Neural cell (in vitro differentiated cells): ENCODE measurements around the gene STAT3. TPM values are rescaled to one million over a fixed set of nuclear protein-coding genes. Genes with fewer than 3 reads are reported as not detected.

Experiments
- H2AFZ ChIP-seq: fragments of 200-600, 300-800 bp; sonication (generic), shearing (Covaris generic); 2 replicates; pipeline ENCODE4 v1.6.0; 2014; ENCODE audit warnings: low read depth, mild to moderate bottlenecking, antibody characterized with exemption, low read length, moderate library complexity
- H3F3A ChIP-seq: fragments of 200-600 bp; shearing (Covaris generic); 2 replicates; pipeline ENCODE4 v1.6.1; 2016; ENCODE audit warnings: mild to moderate bottlenecking, moderate library complexity, mixed read lengths, antibody characterized with exemption, low read length; ENCODE audit not compliant: insufficient read depth, poor library complexity, severe bottlenecking
- H3K27ac ChIP-seq: fragments of 200-600, 300-800 bp; sonication (generic), shearing (Covaris generic); 2 replicates; pipeline ENCODE4 v1.5.1; 2014; ENCODE audit warnings: mild to moderate bottlenecking, low read length, moderate library complexity
- H3K27me3 ChIP-seq: fragments of 300-800, 200-600 bp; sonication (generic), shearing (Covaris generic); 2 replicates; pipeline ENCODE4 v1.6.0; 2014; ENCODE audit warnings: mild to moderate bottlenecking, low read depth, low read length, moderate library complexity; ENCODE audit not compliant: insufficient read depth
- H3K36me3 ChIP-seq: fragments of 300-800, 200-600 bp; sonication (generic), shearing (Covaris generic); 2 replicates; pipeline ENCODE4 v1.5.1; 2014; ENCODE audit warnings: mild to moderate bottlenecking, antibody characterized with exemption, low read length, moderate library complexity; ENCODE audit not compliant: insufficient read depth
- H3K4me2 ChIP-seq: fragments of 300-800, 200-600 bp; sonication (generic), shearing (Covaris generic); 2 replicates; pipeline ENCODE4 v1.6.0; 2014; ENCODE audit warnings: mild to moderate bottlenecking, low read length
- H3K4me3 ChIP-seq: fragments of 300-800, 200-600 bp; sonication (generic), shearing (Covaris generic); 2 replicates; pipeline ENCODE4 v1.5.1; 2014; ENCODE audit warnings: mild to moderate bottlenecking, low read length, moderate library complexity
- H3K79me2 ChIP-seq: fragments of 200-600 bp; shearing (Covaris generic); replicated peaks from 2 replicates; pipeline ENCODE4 v1.6.0; 2014; ENCODE audit warnings: mild to moderate bottlenecking, low read length, moderate library complexity; ENCODE audit not compliant: insufficient read depth
- H3K9ac ChIP-seq: fragments of 300-800, 200-600 bp; sonication (generic), shearing (Covaris generic); 2 replicates; pipeline ENCODE4 v1.6.1; 2016; ENCODE audit warnings: mild to moderate bottlenecking, low read length, mixed read lengths
- H3K9me2 ChIP-seq: fragments of 200-600 bp; shearing (Covaris generic); 2 replicates; pipeline ENCODE4 v1.6.1; 2016; ENCODE audit warnings: mild to moderate bottlenecking, low read length, mixed read lengths; ENCODE audit not compliant: insufficient read depth
- H3K9me3 ChIP-seq: fragments of 200-600, 300-800 bp; sonication (generic), shearing (Covaris generic); 2 replicates; pipeline ENCODE4 v1.6.1; 2016; ENCODE audit warnings: mild to moderate bottlenecking, mixed run types, low read length, moderate library complexity, mixed read lengths
- H4K20me1 ChIP-seq: fragments of 200-600 bp; shearing (Covaris generic); 2 replicates; pipeline ENCODE4 v1.6.1; 2016; ENCODE audit warnings: mild to moderate bottlenecking, mixed run types; ENCODE audit not compliant: insufficient read depth
- CTCF ChIP-seq: fragments of 450-650 bp; IDR thresholded peaks from 2 replicates; pipeline ENCODE4 v1.5.1; 2014; ENCODE audit warnings: antibody characterized with exemption, mild to moderate bottlenecking, moderate library complexity; ENCODE audit not compliant: poor library complexity, severe bottlenecking
- EP300 ChIP-seq: fragments of 450-650 bp; conservative IDR thresholded peaks from 2 replicates; pipeline ENCODE4 v1.6.1; 2014; ENCODE audit warnings: antibody characterized with exemption, mild to moderate bottlenecking, moderate library complexity; ENCODE audit not compliant: poor library complexity, severe bottlenecking
- EZH2 ChIP-seq: fragments of 200-600, 300-800 bp; shearing (Covaris generic), sonication (generic); IDR thresholded peaks from 2 replicates; pipeline ENCODE4 v1.6.1; 2014; ENCODE audit warnings: antibody characterized with exemption, low read length, borderline replicate concordance, mild to moderate bottlenecking; ENCODE audit not compliant: insufficient read depth, poor library complexity, severe bottlenecking
- MXI1 ChIP-seq: fragments of 450-650 bp; conservative IDR thresholded peaks from 2 replicates; pipeline ENCODE4 v1.6.1; 2014; ENCODE audit warnings: antibody characterized with exemption, mild to moderate bottlenecking; ENCODE audit not compliant: poor library complexity, severe bottlenecking
- POLR2AphosphoS5 ChIP-seq: IDR thresholded peaks from 2 replicates; pipeline ENCODE4 v1.6.1; 2012
- RAD21 ChIP-seq: fragments of 450-650 bp; conservative IDR thresholded peaks from 2 replicates; pipeline ENCODE4 v1.6.1; 2014; ENCODE audit warnings: antibody characterized with exemption, mild to moderate bottlenecking, moderate library complexity
- REST ChIP-seq: IDR thresholded peaks from 2 replicates; pipeline ENCODE4 v1.6.1; 2012; ENCODE audit warnings: borderline replicate concordance
- SMC3 ChIP-seq: fragments of 450-650 bp; conservative IDR thresholded peaks from 2 replicates; pipeline ENCODE4 v1.6.1; 2014; ENCODE audit warnings: antibody characterized with exemption, mild to moderate bottlenecking, moderate library complexity; ENCODE audit not compliant: poor library complexity
- TAF1 ChIP-seq: IDR thresholded peaks from 2 replicates; pipeline ENCODE4 v1.6.1; 2012; ENCODE audit warnings: low read depth
- polyA plus RNA-seq: library from polyadenylated mRNA; depleted of rRNA; stranded (reverse); fragments of >200 nt; gene quantifications from 2 replicates; pipeline ENCODE4 v1.2.3, GENCODE V29; 2014

The STAT3 gene
- polyA plus RNA-seq, 1 donor from 2014 or later, result 24.2 TPM

- Histone ChIP-seq H3K27ac (no peak overlapping the region), H3K4me3 (no peak overlapping the region), H3F3A (no peaks in the 10 kb centered on the region), H3K27me3 (peaks cover 60% of the 10 kb centered on the region), H3K4me2 (no peak overlapping the region), H4K20me1 (no peaks in the 10 kb centered on the region), H3K79me2 (no peaks in the 10 kb centered on the region), H2AFZ (no peak overlapping the region), H3K9me2 (no peaks in the 10 kb centered on the region), H3K36me3 (no peaks in the 10 kb centered on the region), H3K9me3 (no peaks in the 10 kb centered on the region), H3K9ac (no peak overlapping the region)
- TF ChIP-seq POLR2AphosphoS5 (no peak), EZH2 (no peak), REST (no peak), SMC3 (no peak), RAD21 (no peak), MXI1 (no peak), CTCF (no peak)
These were observed 35.5 kb upstream of the STAT3 start for GRCh38 chr17:42423766-42424165.

- TF ChIP-seq TAF1 (no peak), MXI1 (no peak), RAD21 (no peak), POLR2AphosphoS5 (no peak), EP300 (no peak), REST (no peak), EZH2 (no peak), SMC3 (no peak), CTCF (no peak)
- no peaks in the 10 kb centered on the region for H3K79me2 ChIP-seq
- H3K27me3 ChIP-seq, result peaks cover 60% of the 10 kb centered on the region
- H3K27ac ChIP-seq, result no peak within 1 kb of the TSS
- H3K36me3 ChIP-seq, result no peaks in the 10 kb centered on the region
- no peak within 1 kb of the TSS for H3K4me2 ChIP-seq
- H3K9ac ChIP-seq, result no peak within 1 kb of the TSS
- H3K9me3 ChIP-seq, result no peaks in the 10 kb centered on the region
- H3K9me2 ChIP-seq, result no peaks in the 10 kb centered on the region
- peak within 1 kb of the TSS; percentile 55 for H3K4me3 ChIP-seq
- no peaks in the 10 kb centered on the region for H3F3A ChIP-seq
- no peaks in the 10 kb centered on the region for H4K20me1 ChIP-seq
- no peak within 1 kb of the TSS for H2AFZ ChIP-seq
These were observed 34.9 kb upstream of the STAT3 start, which contains the start of gene CAVIN1 for GRCh38 chr17:42422958-42423712. CAVIN1 (minus strand) TSS chr17:42423256; CDS start chr17:42423097, 159 bp downstream.
